Naive thymus-derived CD8-positive, alpha-beta T cell (primary cell): ENCODE data around the gene F10. TPM values are rescaled to one million over a fixed set of nuclear protein-coding genes. Genes with fewer than 3 reads are reported as not detected.
A peak's percentile ranks its signal among the peaks of the same experiment; 100 is the strongest.

Experiments
- ATAC-seq, 2 donors: fragments of 150-1000 bp; cut with Tn5 transposase in 1 of 2; sonication (Bioruptor Pico), chemical (Tn5 transposase) in 1 of 2; 1 replicate in 1 of 2; 2 replicates in 1 of 2; pipeline ENCODE4 v1.10.0; 2021; ENCODE audit warnings: mild to moderate bottlenecking in 2 of 2, moderate library complexity in 2 of 2
- POLR2A ChIA-PET: fragments of 350-600 bp; sonication (Branson Sonifier 250); formaldehyde crosslinking; loops from one replicate; lab custom pipeline; 2021; ENCODE audit warnings: antibody characterized with exemption; lab: Charles Lee
- DNase-seq, 10 donors: peaks; one replicate each; pipeline versions ENCODE4 v3.0.0 to v3.0.0-alpha.2; 2020 to 2022
- H3K27ac Mint-ChIP-seq, 10 donors: one replicate each; pipeline ENCODE4 v1.8.0; 2020 to 2022; ENCODE audit warnings: mild to moderate bottlenecking in 10 of 10, mixed read lengths in 10 of 10, moderate library complexity in 4 of 10, inconsistent platforms in 1 of 10
- H3K27me3 Mint-ChIP-seq, 5 donors: one replicate each; pipeline ENCODE4 v1.8.0; 2021 to 2022; ENCODE audit warnings: mixed read lengths in 5 of 5
- H3K36me3 Mint-ChIP-seq, 3 donors: one replicate each; pipeline ENCODE4 v1.8.0; 2020 to 2022; ENCODE audit warnings: mixed read lengths in 3 of 3, mild to moderate bottlenecking in 2 of 3, inconsistent platforms in 1 of 3
- H3K4me1 Mint-ChIP-seq, 4 donors: one replicate each; pipeline ENCODE4 v1.8.0; 2021 to 2022; ENCODE audit warnings: mixed read lengths in 4 of 4
- H3K4me3 Mint-ChIP-seq, 10 donors: one replicate each; pipeline ENCODE4 v1.8.0; 2020 to 2022; ENCODE audit warnings: mild to moderate bottlenecking in 10 of 10, mixed read lengths in 10 of 10, moderate library complexity in 6 of 10, inconsistent platforms in 1 of 10
- H3K9me3 Mint-ChIP-seq, 9 donors: one replicate each; pipeline ENCODE4 v1.8.0; 2020 to 2022; ENCODE audit warnings: mixed read lengths in 9 of 9, mild to moderate bottlenecking in 3 of 9, inconsistent platforms in 1 of 9, moderate library complexity in 1 of 9
- polyA plus RNA-seq, 3 donors: library from polyadenylated mRNA; unstranded; fragments of 300-500 nt; fragmentation: Illumina TruSeq; gene quantifications; one replicate each; pipeline ENCODE4 v1.2.3, GENCODE V29; 2021
- total RNA-seq, 8 experiments: library from RNA in 2 of 8; stranded (reverse) in 2 of 8; gene quantifications; one replicate each; pipeline ENCODE4 v1.2.3 and lab custom pipeline; 2021 to 2026

F10 gene
- total and polyA plus RNA-seq, 5 experiments from 2014 or later, result not detected

DNA sequence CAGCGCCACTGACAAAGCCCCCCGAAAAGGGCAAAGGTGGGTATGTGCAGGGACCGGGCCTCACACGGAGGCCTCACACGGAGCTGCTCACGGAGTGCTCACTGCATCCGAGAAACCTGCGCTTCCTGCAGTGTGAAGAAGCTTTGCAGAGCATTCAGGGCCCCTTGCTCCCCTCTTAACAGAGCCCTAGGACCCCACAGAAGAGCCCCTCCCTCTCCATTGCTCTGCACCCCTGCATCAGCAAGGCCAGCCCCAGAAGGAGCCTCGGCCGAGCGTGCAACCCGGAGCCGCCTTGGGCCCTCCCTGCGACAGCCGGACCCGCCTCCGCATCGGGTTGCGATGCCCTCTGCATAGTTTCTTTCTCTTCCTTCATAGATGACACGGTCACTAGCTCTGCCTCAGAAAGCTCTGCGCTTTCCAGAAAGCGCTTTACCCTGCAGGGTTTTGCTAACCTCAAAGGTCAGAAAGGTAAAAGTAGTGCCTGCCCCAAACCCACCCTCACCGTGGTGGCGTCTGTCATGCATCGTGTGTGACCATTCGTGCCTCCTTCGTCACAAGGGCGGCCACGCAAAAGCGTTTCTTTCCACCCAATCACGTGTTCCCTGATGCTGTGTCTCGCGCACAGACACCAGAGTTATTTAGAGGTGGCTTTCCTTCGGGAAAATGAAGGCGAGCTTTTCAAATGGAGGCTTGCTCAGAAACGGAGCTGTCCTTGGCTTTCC is 32.7 kb upstream of the F10 start:
- H3K4me3 Mint-ChIP-seq, result no peak overlapping the region

DNA sequence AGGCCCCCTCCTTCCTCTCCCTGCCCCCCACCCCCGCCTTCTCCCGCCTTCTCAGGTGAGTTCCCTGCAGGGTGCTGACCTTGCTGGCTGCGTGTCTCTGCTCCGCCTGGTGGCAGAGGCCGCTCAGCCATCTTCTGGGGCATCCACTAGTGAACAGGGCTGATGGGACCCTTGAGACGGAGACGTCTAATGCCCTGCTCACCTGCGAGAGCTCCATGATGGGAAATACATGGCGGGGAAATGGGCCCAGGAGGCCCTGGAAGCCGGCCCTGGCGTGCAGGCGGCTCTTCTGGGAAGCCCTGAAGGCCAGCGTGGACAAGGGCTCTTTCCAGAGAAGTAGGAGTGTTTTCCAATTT is 32.2 kb upstream of the F10 start:
- peaks cover 0 to 23% (median 4%) of the 10 kb centered on the region in 3 donors for H3K36me3 Mint-ChIP-seq
- no peaks in the 10 kb centered on the region for H3K9me3 Mint-ChIP-seq
- ATAC-seq (no peak), DNase-seq (no peak)
- H3K4me3 Mint-ChIP-seq, result no peak overlapping the region
- H3K27me3 Mint-ChIP-seq, result no peaks in the 10 kb centered on the region
- H3K27ac Mint-ChIP-seq, result no peak overlapping the region
- peaks cover 0 to 2% (median under 1%) of the 10 kb centered on the region in 4 donors for H3K4me1 Mint-ChIP-seq
- POLR2A ChIA-PET, result no interaction called here

More for the DNA sequence above, 32.7 kb upstream of the F10 start:
- Mint-ChIP-seq H3K4me1 (peaks cover 0 to 2% (median 0%) of the 10 kb centered on the region in 4 donors), H3K9me3 (no peaks in the 10 kb centered on the region), H3K27ac (no peak overlapping the region), H3K36me3 (peaks cover 0 to 27% (median 4%) of the 10 kb centered on the region in 3 donors), H3K27me3 (no peaks in the 10 kb centered on the region)
- DNase-seq (peak in 1 of 10 donors; percentile 50), ATAC-seq (no peak)
- POLR2A ChIA-PET, result no interaction called here

DNA sequence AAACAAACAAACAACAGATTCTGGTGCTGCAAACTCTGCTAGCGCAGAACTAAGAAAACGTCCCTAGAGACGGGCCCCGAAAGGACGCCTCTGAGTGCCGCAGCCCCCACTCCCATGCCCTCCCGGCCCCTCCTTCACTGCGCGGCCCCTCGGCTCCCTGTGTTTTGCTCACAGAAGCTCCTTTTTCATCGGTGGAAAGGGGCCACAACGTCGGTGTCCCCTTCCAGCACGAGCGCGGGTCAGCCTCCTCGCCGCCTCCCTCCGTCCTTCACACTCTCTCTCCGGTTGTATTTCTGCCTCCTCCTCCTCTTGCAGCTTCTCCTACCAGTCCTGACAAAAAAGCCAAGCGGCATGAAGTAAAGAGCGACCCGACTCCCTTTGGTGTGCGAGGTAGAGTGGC is 31.8 kb upstream of the F10 start:
- ATAC-seq (no peak), DNase-seq (peak in 1 of 10 donors; percentile 22)
- Mint-ChIP-seq H3K36me3 (peaks cover 0 to 23% (median 4%) of the 10 kb centered on the region in 3 donors), H3K9me3 (no peaks in the 10 kb centered on the region), H3K27ac (peak overlapping the region in 1 of 10 donors; percentile 74), H3K27me3 (no peaks in the 10 kb centered on the region), H3K4me1 (peaks cover 0 to 2% (median under 1%) of the 10 kb centered on the region in 4 donors), H3K4me3 (no peak overlapping the region)
- POLR2A ChIA-PET, result no interaction called here

DNA sequence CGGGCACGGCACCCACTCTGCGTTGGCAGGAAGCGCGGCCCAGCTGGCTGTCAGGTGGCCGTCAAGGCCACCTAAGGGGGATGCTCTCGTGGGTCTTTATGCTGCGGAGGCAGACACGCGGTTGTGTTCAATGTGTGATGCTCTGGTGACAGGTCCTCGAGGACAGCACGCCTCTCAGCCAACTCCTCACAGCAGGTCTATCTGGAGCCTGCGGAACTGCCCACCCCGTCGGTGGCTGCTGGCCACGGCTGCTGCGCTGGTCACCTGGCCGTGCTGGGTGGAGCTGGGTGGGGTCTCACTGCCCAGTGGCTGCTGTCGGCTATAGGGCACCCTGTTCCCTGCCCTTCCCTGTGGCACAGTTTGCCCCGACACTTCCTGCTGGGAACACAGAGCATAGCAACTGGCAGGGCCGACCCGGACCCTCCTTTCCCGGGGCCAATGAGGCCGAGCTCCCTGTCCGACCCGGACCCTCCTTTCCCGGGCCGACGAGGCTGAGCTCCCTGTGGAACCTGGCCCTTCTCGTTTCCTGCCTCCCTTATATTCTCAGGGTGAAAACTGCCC is 31.3 kb upstream of the F10 start:
- POLR2A ChIA-PET, result no interaction called here
- H3K9me3 Mint-ChIP-seq, result no peaks in the 10 kb centered on the region
- DNase-seq (peak in 1 of 10 donors; percentile 15), ATAC-seq (no peak)
- no peaks in the 10 kb centered on the region for H3K27me3 Mint-ChIP-seq
- peaks cover 0 to 23% (median 4%) of the 10 kb centered on the region in 3 donors for H3K36me3 Mint-ChIP-seq
- H3K4me1 Mint-ChIP-seq, result peaks cover 0 to 2% (median under 1%) of the 10 kb centered on the region in 4 donors
- no peak overlapping the region for H3K4me3 Mint-ChIP-seq
- peak overlapping the region in 1 of 10 donors; percentile 74 for H3K27ac Mint-ChIP-seq

DNA sequence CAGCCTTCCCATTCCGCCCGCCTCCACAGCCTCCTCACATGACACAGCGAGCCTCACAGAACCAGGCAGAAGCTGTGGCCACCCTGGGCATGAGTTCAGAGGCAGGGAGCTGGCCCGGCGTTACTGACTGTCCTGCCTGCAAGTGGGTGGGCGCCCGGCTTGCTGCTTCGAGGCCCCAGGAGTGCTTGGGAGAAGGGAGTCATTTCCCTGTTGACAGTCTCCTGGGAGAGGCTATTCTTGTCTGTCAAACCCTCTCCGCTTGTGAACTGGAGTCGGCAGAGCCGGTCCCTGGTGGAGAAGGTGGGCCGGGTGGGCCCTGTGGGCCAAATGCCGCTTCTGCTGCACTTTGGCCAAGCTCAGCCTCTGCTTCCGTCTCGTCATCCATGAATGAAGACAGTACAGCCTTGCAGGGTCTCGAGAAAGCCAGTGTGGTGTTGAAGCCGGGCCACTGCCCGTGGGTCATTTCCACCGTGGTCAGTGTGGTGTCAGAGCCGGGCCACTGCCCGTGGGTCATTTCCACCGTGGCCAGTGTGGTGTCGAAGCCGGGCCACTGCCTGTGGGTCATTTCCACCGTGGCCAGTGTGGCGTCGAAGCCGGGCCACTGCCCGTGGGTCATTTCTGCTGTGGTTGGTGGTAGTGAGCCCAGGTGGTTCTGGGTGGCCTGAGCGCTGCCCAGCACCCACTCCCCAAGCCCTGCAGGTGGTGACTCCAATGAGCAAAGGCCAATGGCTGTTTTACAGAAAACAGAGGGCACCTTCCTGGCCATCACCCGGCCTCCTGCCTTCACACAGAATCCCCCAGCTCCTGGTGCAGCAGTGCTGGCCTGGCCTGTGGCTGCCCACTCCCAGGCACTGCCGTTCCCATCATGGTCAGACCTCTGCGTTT is 30.5 kb upstream of the F10 start:
- H3K27me3 Mint-ChIP-seq, result no peaks in the 10 kb centered on the region
- peak overlapping the region in 1 of 10 donors; percentile 7 for H3K27ac Mint-ChIP-seq
- no peaks in the 10 kb centered on the region for H3K9me3 Mint-ChIP-seq
- H3K4me3 Mint-ChIP-seq, result no peak overlapping the region
- ATAC-seq, result no peak
- POLR2A ChIA-PET, result no interaction called here
- peaks cover 0 to 20% (median 4%) of the 10 kb centered on the region in 3 donors for H3K36me3 Mint-ChIP-seq
- H3K4me1 Mint-ChIP-seq, result peaks cover 0 to 2% (median under 1%) of the 10 kb centered on the region in 4 donors
- peak in 1 of 10 donors; percentile 55 for DNase-seq

DNA sequence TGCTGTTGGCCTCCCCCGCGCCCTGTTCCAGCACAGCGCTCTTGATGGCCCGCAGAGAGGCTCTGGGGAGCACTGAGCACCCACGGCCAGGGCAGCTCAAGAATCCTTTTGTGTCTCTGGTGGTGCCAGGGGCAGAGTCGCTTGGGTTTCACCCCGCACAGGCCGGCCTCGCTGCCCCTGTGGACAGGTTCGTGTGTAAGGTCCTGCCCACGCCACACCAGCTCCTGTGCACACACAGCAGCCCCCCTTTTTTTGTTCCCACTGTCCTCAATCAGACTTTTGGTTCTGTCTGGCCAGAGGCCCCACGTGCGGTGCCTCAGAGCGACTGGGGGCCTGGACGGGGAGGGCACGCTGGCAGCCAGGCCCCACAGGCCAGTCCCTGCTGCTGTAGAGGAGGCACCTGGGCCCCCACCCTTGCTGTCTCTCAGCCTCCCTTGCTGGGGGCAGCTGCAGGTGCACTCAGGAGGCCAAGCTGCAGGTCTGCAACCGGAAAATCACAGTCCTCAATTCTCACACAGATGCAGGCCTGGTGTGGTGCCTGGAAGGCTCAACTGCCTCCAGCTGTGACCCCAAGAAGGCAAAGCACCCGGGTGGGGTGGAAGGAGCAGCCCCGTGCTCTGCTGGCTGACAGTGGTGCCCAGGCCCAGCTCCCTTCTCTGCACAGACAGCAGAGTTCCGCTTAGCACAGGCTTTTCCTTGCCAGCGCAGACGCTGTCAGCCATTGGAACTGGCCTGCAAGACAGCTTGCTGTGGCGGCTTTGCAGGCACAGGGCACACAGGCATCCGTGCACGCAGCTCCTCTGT is 29.6 kb upstream of the F10 start:
- no peaks in the 10 kb centered on the region for H3K9me3 Mint-ChIP-seq
- no peak for ATAC-seq
- H3K27me3 Mint-ChIP-seq, result no peaks in the 10 kb centered on the region

DNA sequence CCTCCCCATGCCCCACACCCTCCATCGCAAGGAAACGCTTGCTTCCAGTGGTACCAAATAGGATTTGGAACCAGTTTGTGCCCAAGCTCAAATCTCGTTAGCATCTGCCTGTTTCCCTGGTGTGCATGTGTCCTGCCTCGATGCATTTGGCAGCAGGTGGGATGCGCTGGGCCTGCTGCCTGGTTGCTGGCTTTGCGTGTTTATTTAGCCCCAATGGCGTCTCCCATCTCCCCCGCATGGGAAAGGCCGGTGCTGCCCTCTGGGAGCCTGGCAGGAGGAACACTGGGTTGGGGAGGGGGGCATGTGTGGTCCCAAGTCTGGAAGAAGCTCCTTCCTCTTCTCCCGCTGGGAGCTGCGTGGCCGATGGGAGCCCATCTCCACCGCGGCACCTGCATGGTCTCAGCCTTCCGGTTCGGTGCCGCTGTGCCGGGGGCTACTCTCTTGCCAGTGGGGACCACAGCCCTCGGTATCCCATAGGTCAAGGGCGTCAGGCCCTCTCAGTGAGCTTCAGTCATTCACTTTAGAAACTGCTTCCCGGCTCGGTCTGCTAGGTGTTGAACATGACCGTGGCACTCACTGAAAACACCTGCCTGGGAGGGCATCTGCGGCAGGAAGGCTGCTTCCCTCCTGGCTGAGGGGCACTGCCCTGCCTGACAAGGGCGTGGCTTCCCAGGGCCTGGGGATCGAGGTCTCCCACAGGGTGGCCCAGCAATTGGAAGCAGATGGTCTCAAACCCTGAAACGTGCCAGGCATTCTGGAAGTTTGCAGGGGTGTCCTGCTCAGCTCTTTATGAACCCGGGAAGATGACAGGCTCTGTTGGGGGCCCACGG is 28.8 kb upstream of the F10 start:
- peaks cover 0 to 1% (median 0%) of the 10 kb centered on the region in 4 donors for H3K4me1 Mint-ChIP-seq

More for the DNA sequence above, 29.6 kb upstream of the F10 start:
- Mint-ChIP-seq H3K4me3 (no peak overlapping the region), H3K36me3 (peaks cover 0 to 16% (median 2%) of the 10 kb centered on the region in 3 donors), H3K27ac (no peak overlapping the region), H3K4me1 (peaks cover 0 to 2% (median under 1%) of the 10 kb centered on the region in 4 donors)
- peak in 1 of 10 donors; percentile 10 for DNase-seq
- POLR2A ChIA-PET, result no interaction called here

DNA sequence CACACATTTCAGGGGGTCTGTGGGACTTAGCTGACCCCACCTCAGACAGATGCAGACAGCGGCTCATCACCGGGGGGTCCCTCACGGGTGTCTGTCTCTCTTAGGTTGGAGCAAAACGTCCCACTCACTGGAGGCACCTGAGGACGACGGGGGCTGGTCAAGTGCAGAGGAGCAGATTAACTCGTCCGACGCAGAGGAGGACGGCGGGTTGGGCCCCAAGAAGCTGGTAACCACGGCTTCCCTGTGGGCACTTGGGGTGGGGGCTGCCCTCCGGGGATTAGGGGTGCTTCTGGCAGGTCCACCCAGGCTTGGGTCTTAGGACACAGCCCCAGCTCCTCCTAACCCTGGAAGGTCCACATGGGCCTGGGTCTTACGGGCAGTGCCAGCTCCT is 28.2 kb upstream of the F10 start:
- Mint-ChIP-seq H3K27me3 (no peaks in the 10 kb centered on the region), H3K9me3 (no peaks in the 10 kb centered on the region), H3K36me3 (peaks cover 0 to 10% (median 2%) of the 10 kb centered on the region in 3 donors), H3K4me1 (peaks cover 0 to 1% (median 0%) of the 10 kb centered on the region in 4 donors), H3K27ac (no peak overlapping the region), H3K4me3 (no peak overlapping the region)
- DNase-seq, result no peak
- POLR2A ChIA-PET, result no interaction called here
- no peak for ATAC-seq

More for the DNA sequence above, 28.8 kb upstream of the F10 start:
- Mint-ChIP-seq H3K27me3 (no peaks in the 10 kb centered on the region), H3K36me3 (peaks cover 0 to 11% (median 3%) of the 10 kb centered on the region in 3 donors), H3K9me3 (no peaks in the 10 kb centered on the region), H3K27ac (peak overlapping the region in 1 of 10 donors; percentile 46), H3K4me3 (no peak overlapping the region)
- peak in 1 of 10 donors; percentile 50 for DNase-seq
- POLR2A ChIA-PET, result no interaction called here
- no peak for ATAC-seq

DNA sequence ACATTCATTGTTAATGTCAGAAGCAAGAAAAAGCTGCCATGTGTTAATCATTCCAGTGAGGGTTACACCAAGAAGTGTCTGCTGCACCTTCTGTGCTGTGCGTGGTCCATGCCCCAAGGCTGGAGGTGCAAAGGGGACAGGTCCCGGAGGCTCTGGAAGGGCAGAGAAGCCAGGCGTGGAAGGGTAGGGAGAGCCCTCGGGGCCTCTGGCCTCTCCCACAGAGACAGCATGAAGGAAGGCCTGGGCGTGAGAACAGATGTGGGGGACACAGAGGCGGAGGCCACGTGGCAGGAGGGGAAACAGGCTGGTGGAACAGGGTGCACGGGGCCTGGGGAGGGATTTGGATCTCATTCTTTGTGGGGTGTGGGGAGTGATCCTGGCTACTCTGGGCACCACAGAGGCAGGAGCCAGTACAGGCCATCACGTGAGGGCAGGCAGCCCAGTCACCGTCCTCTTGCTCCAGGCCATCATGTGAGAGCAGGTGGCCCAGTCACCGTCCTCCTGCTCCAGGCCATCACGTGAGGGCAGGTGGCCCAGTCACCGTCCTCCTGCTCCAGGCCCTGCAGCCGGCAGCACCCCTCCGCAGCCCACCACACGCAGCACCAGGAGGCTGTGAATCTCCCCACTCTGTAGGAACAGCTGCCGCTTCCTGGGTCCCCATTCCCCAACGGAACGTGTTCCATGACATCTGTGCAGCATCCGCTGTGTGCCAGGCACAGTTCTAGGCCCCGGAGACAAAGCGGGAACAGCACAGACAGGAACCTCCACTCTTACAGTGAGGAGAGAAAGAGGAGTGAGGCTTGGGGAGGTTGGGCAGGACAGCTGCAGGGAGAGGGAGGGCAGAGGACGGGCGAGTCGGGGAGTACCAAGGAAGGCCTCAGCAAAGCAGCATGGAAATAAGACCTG is 27.2 kb upstream of the F10 start:
- no peak overlapping the region for H3K27ac Mint-ChIP-seq
- no peaks in the 10 kb centered on the region for H3K27me3 Mint-ChIP-seq
- H3K4me1 Mint-ChIP-seq, result peaks cover 0 to 1% (median 0%) of the 10 kb centered on the region in 4 donors
- POLR2A ChIA-PET, result no interaction called here
- H3K36me3 Mint-ChIP-seq, result peaks cover 0 to 3% (median 2%) of the 10 kb centered on the region in 3 donors
- no peak overlapping the region for H3K4me3 Mint-ChIP-seq
- ATAC-seq (no peak), DNase-seq (no peak)
- no peaks in the 10 kb centered on the region for H3K9me3 Mint-ChIP-seq

DNA sequence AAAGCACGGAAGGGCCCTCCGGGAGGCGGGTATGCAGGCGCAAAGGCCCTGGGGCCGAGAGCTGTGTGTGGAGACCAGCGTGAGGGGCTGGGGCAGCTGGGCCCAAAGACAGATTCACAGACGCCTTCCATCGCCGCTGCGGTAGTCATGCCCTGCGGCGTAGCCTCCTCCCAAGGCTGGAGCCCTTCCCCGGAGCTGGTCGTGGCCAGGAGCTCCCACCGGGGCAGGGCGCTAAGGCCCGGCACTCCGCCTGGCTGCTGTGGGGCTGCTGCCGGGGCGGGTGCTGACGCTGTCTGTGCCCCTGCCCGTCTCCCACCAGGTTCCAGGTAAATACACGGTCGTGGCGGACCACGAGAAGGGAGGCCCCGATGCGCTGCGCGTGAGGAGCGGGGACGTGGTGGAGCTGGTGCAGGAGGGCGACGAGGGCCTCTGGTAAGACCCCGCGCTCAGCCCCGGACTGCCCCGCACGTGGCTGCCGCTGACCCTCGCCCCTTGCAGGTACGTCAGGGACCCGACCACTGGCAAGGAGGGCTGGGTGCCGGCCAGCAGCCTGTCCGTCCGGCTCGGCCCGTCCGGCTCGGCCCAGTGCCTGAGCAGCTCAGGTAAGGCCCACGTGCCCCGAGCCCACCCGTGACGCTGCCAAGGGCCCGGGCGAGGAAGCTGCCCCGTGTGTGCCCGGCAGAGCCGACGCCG is 26.4 kb upstream of the F10 start:
- ATAC-seq (no peak), DNase-seq (no peak)
- Mint-ChIP-seq H3K27me3 (no peaks in the 10 kb centered on the region), H3K9me3 (no peaks in the 10 kb centered on the region), H3K4me1 (peaks cover 0 to 1% (median 0%) of the 10 kb centered on the region in 4 donors), H3K4me3 (no peak overlapping the region), H3K27ac (no peak overlapping the region), H3K36me3 (peaks cover 0 to 3% (median 2%) of the 10 kb centered on the region in 3 donors)
- POLR2A ChIA-PET, result no interaction called here
